Endothelial cell of umbilical vein (primary cell): ENCODE data around the gene COLQ. TPM values are rescaled to one million over a fixed set of nuclear protein-coding genes. Genes with fewer than 3 reads are reported as not detected.

Source experiments
- BruUV-seq: library from RNA; stranded (reverse); fragments of 400-500 nt; replicated peaks from 2 replicates; lab custom pipeline; 2021; lab: Mats Ljungman, UMichigan
- CTCF ChIA-PET: fragments of 300-600, 350-600 bp; sonication (Branson Sonifier 250); formaldehyde crosslinking; loops from one replicate; lab custom pipeline; 2021; ENCODE audit warnings: antibody characterized with exemption, inconsistent platforms; lab: Charles Lee
- POLR2A ChIA-PET: fragments of 300-600, 350-600 bp; sonication (Branson Sonifier 250); formaldehyde crosslinking; loops from one replicate; lab custom pipeline; 2021; ENCODE audit warnings: antibody characterized with exemption, inconsistent platforms; lab: Charles Lee
- DNase-seq: peaks from one replicate; pipeline ENCODE4 v3.0.0-alpha.2; 2011; ENCODE audit warnings: low read depth, low spot score
- FAIRE-seq: peaks from 2 replicates; lab custom pipeline; 2011; peaks lifted over from hg19 to GRCh38; lab: Jason Lieb, UNC
- H2AFZ ChIP-seq: 2 replicates; pipeline ENCODE4 v1.6.0; 2012; ENCODE audit warnings: low read depth, low read length, control low read depth, inconsistent platforms
- H3K27ac ChIP-seq: 2 replicates; pipeline ENCODE4 v1.5.1; 2011; ENCODE audit warnings: low read depth, mild to moderate bottlenecking, control low read depth, low read length, moderate library complexity; ENCODE audit not compliant: insufficient read depth
- H3K27me3 ChIP-seq, 2 experiments: 2 replicates each; pipeline versions ENCODE4 v1.6.0 to v1.6.1; 2011; ENCODE audit warnings: low read length in 2 of 2, mixed read lengths in 1 of 2; ENCODE audit not compliant: control insufficient read depth in 2 of 2, insufficient read depth in 2 of 2
- H3K36me3 ChIP-seq, 2 experiments: 2 replicates in 1 of 2; 3 replicates in 1 of 2; pipeline ENCODE4 v1.5.1; 2011; ENCODE audit warnings: low read length in 2 of 2, mild to moderate bottlenecking in 1 of 2, moderate library complexity in 1 of 2; ENCODE audit not compliant: control insufficient read depth in 2 of 2, insufficient read depth in 2 of 2; ENCODE audit errors: extremely low read depth in 1 of 2
- H3K4me1 ChIP-seq: 3 replicates; pipeline ENCODE4 v1.5.1; 2011; ENCODE audit warnings: mild to moderate bottlenecking, low read length; ENCODE audit not compliant: control insufficient read depth, insufficient read depth; ENCODE audit errors: extremely low read depth
- H3K4me2 ChIP-seq: 2 replicates; pipeline ENCODE4 v1.6.1; 2011; ENCODE audit warnings: low read length, control low read depth, mixed read lengths; ENCODE audit not compliant: insufficient read depth
- H3K4me3 ChIP-seq, 3 experiments: fragments of 200-600 bp in 1 of 3; sonication (generic), shearing (Covaris generic) in 1 of 3; replicated peaks in 1 of 3; 2 replicates each; pipeline ENCODE4 v1.5.1; 2011 to 2016; ENCODE audit warnings: control low read depth in 3 of 3, low read length in 3 of 3, mild to moderate bottlenecking in 2 of 3, inconsistent platforms in 1 of 3, low read depth in 1 of 3, moderate library complexity in 1 of 3; ENCODE audit not compliant: insufficient read depth in 1 of 3
- H3K79me2 ChIP-seq: 2 replicates; pipeline ENCODE4 v1.6.0; 2012; ENCODE audit warnings: low read length, inconsistent platforms; ENCODE audit not compliant: control insufficient read depth, insufficient read depth
- H3K9ac ChIP-seq: replicated peaks from 2 replicates; pipeline ENCODE3; 2011; ENCODE audit warnings: low read length, control low read depth; ENCODE audit not compliant: insufficient read depth; ENCODE audit errors: extremely low read depth
- H3K9me1 ChIP-seq: replicated peaks from 3 replicates; pipeline ENCODE4 v1.6.0; 2011; ENCODE audit warnings: mild to moderate bottlenecking, low read length; ENCODE audit not compliant: control insufficient read depth, insufficient read depth; ENCODE audit errors: extremely low read depth
- H3K9me3 ChIP-seq: replicated peaks from 2 replicates; pipeline ENCODE4 v1.5.1; 2012; ENCODE audit warnings: low read length, inconsistent platforms; ENCODE audit not compliant: control insufficient read depth, insufficient read depth
- H4K20me1 ChIP-seq: replicated peaks from 2 replicates; pipeline ENCODE3; 2011; ENCODE audit warnings: mild to moderate bottlenecking, low read length; ENCODE audit not compliant: control insufficient read depth, insufficient read depth; ENCODE audit errors: extremely low read depth
- EZH2 ChIP-seq: IDR thresholded peaks from 2 replicates; pipeline ENCODE4 v1.6.1; 2012; ENCODE audit warnings: borderline replicate concordance, low read depth, mild to moderate bottlenecking, moderate library complexity, low read length, inconsistent platforms; ENCODE audit not compliant: severe bottlenecking
- FOS ChIP-seq: IDR thresholded peaks from 2 replicates; pipeline ENCODE4 v1.6.1; 2011; ENCODE audit warnings: mild to moderate bottlenecking, low read length, moderate library complexity, borderline replicate concordance; ENCODE audit not compliant: insufficient read depth
- GATA2 ChIP-seq: IDR thresholded peaks from 2 replicates; pipeline ENCODE4 v1.7.0; 2011; ENCODE audit warnings: low read depth, mild to moderate bottlenecking, moderate library complexity, mixed read lengths, low read length; ENCODE audit not compliant: insufficient read length, insufficient read depth
- JUN ChIP-seq: IDR thresholded peaks from 2 replicates; pipeline ENCODE4 v1.6.1; 2011; ENCODE audit warnings: borderline replicate concordance, low read depth; ENCODE audit not compliant: insufficient read length, insufficient read depth
- MYC ChIP-seq: IDR thresholded peaks from one replicate; pipeline ENCODE4 v1.6.1; 2011; ENCODE audit warnings: mild to moderate bottlenecking, low read depth, low read length
- POLR2A ChIP-seq: IDR thresholded peaks from 2 replicates; pipeline ENCODE4 v1.6.1; 2012; ENCODE audit warnings: low read depth, mild to moderate bottlenecking, control low read depth, low read length
- POLR2AphosphoS5 ChIP-seq: IDR thresholded peaks from 2 replicates; pipeline ENCODE4 v1.6.1; 2012; ENCODE audit warnings: low read depth, mild to moderate bottlenecking, control low read depth, low read length, moderate library complexity; ENCODE audit not compliant: insufficient read depth
- dilution Hi-C: fragments of 300-500 bp; cut with MboI; formaldehyde crosslinking; loops from one replicate; pipeline ENCODE4 v1.15.0; 2019; ENCODE audit warnings: low sequenced_read_pairs; ENCODE audit not compliant: extremely low pct_ligation_motif_present
- intact Hi-C: fragments of 100-400 bp; cut with micrococcal nuclease; formaldehyde crosslinking; loops from one replicate; pipeline ENCODE4 v1.10.0; 2022
- polyA plus RNA-seq, 4 experiments: library from polyadenylated mRNA; depleted of rRNA in 3 of 4; stranded (reverse) in 3 of 4; unstranded in 1 of 4; fragments of >200 nt; gene quantifications; 2 replicates each; pipeline versions ENCODE4 v1.2.1 to v1.2.3, GENCODE V29; 2011 to 2012; ENCODE audit warnings: missing spikeins in 1 of 4
- total RNA-seq: library from RNA; stranded (reverse); gene quantifications from 2 replicates; pipeline ENCODE4 v1.2.3, GENCODE V29; 2021
- TF ChIP-seq, protein P1 (sequence below), 2 donors: IDR thresholded peaks; 1 replicate in 1 of 2; 2 replicates in 1 of 2; pipeline ENCODE4 v1.5.1; 2011; ENCODE audit warnings: low read length in 2 of 2, mild to moderate bottlenecking in 2 of 2, moderate library complexity in 2 of 2, control low read depth in 1 of 2, inconsistent platforms in 1 of 2, low read depth in 1 of 2; ENCODE audit not compliant: insufficient read depth in 1 of 2; ENCODE audit errors: extremely low read depth in 1 of 2
- TF ChIP-seq, protein P2 (sequence below): IDR thresholded peaks from 2 replicates; pipeline ENCODE4 v1.6.1; 2011; ENCODE audit not compliant: insufficient read depth, insufficient read length

COLQ gene
- total and polyA plus RNA-seq, 2 donors (not counting 3 experiments of a cell fraction or from before 2014, with no cell fraction given): 2.0 to 2.3 TPM

DNA sequence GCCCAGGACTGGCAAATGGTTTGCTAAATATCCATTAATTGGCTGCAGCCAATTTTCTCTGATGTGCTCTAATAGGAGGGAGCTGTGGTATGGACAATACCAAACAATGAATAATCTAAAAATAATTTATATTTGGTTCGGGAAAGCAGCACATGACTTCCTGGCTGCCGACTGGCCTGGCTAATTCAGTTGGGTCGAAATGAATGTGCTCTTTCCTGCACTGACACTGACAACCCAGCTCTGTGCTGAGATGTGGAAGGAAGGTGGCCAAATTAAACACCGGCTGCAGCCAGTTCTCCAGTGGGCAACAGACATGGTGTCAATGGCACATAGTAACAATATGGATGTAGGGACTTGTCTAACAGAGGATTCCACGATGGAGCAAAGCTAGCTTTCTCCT lies 21.1 kb upstream of the COLQ start:
- TF ChIP-seq POLR2A (no peak), GATA2 (no peak), POLR2AphosphoS5 (no peak), EZH2 (no peak)
- H3K4me3 ChIP-seq: no peak overlapping the region
- no peak overlapping the region for H2AFZ ChIP-seq
- ChIA-PET CTCF (interaction anchor here (1.0 to 1.4 kb wide), 4 partner anchors 15 to 435 kb away, joined by 3 to 4 read pairs (median 3); no protein-coding TSS in a partner anchor), POLR2A (no interaction called here)
- FAIRE-seq (no peak), DNase-seq (peak; percentile 53)
- H3K9ac ChIP-seq: no peak overlapping the region
- H3K4me2 ChIP-seq: no peak overlapping the region
- H3K9me1 ChIP-seq: no peaks in the 10 kb centered on the region
- no peaks in the 10 kb centered on the region for H3K27me3 ChIP-seq
- no TSS peak for BruUV-seq
- no peaks in the 10 kb centered on the region for H3K79me2 ChIP-seq
- no peaks in the 10 kb centered on the region for H3K36me3 ChIP-seq
- dilution Hi-C loops: no loop called here
- intact Hi-C loops: no loop called here
- H3K4me1 ChIP-seq: no peaks in the 10 kb centered on the region
- no peak overlapping the region for H3K27ac ChIP-seq
- no peaks in the 10 kb centered on the region for H3K9me3 ChIP-seq
- no peaks in the 10 kb centered on the region for H4K20me1 ChIP-seq

DNA sequence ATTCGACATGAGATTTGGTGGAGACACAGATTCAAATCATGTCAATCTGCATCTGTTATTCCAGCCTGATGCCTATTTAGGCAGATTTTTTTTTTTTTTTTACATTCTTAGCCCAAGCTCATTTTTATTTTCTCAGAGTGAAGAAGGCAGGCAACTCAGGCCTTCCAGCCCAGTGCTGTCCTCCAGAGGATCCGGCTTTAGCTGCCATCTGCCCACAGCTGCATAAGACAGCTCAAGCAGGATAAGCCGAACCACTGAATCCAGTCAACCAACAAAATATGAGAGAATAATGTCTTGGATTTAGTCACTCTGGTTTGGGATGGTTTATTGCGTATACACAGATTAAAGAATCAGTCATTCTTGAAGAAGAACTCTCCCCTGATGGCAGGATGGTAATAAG lies 19.9 kb upstream of the COLQ start:
- Histone ChIP-seq H3K36me3 (no peaks in the 10 kb centered on the region), H3K9me1 (no peaks in the 10 kb centered on the region), H2AFZ (no peak overlapping the region), H3K4me2 (no peak overlapping the region), H4K20me1 (no peaks in the 10 kb centered on the region), H3K9ac (no peak overlapping the region), H3K4me1 (no peaks in the 10 kb centered on the region), H3K4me3 (no peak overlapping the region), H3K27ac (no peak overlapping the region), H3K27me3 (no peaks in the 10 kb centered on the region), H3K79me2 (no peaks in the 10 kb centered on the region), H3K9me3 (no peaks in the 10 kb centered on the region)
- DNase-seq (no peak), FAIRE-seq (no peak)
- POLR2A ChIA-PET: no interaction called here
- intact Hi-C loops: no loop called here
- BruUV-seq: no TSS peak
- CTCF ChIA-PET: interaction anchor here (0.9 kb wide), 1 partner anchor 17 kb away, joined by 3 read pairs; no protein-coding TSS in a partner anchor
- dilution Hi-C loops: no loop called here
- TF ChIP-seq GATA2 (no peak), POLR2A (no peak), EZH2 (no peak), JUN (no peak), MYC (no peak), POLR2AphosphoS5 (no peak), FOS (no peak)
- TF ChIP-seq, protein P1, sequence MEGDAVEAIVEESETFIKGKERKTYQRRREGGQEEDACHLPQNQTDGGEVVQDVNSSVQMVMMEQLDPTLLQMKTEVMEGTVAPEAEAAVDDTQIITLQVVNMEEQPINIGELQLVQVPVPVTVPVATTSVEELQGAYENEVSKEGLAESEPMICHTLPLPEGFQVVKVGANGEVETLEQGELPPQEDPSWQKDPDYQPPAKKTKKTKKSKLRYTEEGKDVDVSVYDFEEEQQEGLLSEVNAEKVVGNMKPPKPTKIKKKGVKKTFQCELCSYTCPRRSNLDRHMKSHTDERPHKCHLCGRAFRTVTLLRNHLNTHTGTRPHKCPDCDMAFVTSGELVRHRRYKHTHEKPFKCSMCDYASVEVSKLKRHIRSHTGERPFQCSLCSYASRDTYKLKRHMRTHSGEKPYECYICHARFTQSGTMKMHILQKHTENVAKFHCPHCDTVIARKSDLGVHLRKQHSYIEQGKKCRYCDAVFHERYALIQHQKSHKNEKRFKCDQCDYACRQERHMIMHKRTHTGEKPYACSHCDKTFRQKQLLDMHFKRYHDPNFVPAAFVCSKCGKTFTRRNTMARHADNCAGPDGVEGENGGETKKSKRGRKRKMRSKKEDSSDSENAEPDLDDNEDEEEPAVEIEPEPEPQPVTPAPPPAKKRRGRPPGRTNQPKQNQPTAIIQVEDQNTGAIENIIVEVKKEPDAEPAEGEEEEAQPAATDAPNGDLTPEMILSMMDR (IDR thresholded peaks at IDR 0.05; ENCODE audit: extremely low read depth in 1 of 2, insufficient read depth in 1 of 2, low read depth in 1 of 2, low read length in 2 of 2): no peak
- TF ChIP-seq, protein P2, sequence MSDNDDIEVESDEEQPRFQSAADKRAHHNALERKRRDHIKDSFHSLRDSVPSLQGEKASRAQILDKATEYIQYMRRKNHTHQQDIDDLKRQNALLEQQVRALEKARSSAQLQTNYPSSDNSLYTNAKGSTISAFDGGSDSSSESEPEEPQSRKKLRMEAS: no peak
